Stimulated activated naive CD4-positive, alpha-beta T cell treated with Interleukin-2 at 50 U/mL for 16 hours (primary cell): ENCODE results near the gene ZNF81.
"Not testable (repeated sequence)": the region's sequence is repeated elsewhere in the genome, so short reads cannot be mapped to it uniquely, and the experiment has no call there.

Experiments
- DNase-seq: peaks from one replicate; lab custom pipeline; 2025; lab: John Stamatoyannopoulos, UW

The ZNF81 gene

DNA sequence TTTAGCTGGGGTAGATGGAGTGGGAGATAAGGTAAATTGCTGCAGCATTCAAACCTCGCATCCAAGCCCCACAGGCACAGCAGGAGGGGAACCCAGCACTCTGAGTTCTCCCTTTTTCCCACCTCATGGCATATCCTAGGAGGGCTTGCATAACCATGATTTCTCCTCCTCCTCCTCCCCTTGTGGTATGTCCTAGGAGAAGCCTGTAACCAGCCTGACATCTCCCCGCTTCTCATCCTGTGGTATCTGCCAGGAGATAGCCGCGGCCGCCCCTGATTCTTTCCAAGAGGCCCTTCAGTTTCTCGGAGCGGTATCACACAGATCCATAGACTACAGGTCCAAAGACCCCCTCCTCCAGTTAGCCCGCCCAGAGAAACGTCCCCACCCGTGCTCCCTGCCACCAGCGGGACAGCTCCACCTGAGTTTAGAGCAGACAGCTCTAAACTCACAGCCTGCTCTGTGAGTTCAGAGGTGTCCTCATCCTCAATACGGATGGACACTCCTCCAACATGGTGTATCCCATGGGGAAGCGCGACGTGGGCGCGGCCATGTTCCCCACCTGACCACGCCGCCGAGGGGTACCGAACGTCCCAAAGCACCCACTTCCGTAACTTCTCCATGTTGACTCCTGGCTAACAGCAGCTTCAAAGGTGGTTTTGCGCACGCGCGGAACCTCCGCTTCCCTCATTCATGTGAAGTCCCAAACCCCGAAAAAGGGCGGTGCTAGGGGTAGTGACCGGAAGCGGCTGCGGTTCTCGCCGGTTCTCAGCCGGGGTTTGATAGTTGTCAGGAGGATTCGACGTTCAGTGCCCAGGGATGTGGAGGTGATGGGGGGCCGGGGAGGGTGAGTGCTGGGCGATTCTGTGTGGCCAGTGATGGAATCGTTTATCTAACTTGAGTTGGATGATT is at the start of gene ZNF81:
ZNF81 (plus strand) TSS at position 739 of the 909 bp plus-strand sequence. CDS start 9,366 bp downstream, outside the sequence.
- DNase-seq, result peak; percentile 84

DNA sequence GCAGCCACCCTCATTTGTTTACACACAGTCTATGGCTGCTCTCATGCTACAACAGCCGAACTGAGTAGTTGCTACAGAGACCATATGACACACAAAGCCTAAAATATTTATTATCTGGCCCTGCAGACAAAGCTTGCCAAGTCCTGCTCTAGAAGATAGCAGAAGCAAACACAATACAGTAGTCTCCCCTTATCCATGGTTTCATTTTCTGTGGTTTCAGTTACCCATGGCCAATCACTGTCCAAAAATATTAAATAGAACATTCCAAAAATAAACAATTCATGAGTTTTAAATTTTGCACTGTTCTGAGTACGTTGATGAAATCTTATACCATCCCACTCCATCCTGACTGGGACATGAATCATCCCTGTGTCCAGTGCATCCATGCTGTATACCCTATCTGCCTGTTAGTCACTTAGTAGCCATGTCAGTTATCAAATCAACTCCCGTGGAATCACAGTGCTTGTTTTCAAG is 40.2 kb upstream of the ZNF81 start:
- DNase-seq, result no peak

DNA sequence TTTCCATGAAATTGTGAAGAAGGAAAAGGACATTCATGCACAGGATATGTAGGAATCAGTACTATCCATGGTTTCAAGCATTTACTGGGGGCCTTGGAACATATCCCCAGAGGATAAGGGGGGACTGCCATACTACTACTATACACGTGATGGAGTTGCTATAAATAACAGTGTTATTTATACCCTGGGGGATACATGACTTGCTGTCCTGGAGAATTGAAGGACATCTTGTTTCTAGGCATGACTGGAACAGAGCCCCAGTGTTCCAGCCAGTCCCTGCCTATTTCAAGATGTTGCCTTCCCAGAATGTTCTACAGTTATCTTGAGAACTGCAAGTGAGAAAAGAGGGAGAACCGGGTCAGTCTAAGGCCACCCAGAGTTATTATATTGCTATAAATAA is 39.6 kb upstream of the ZNF81 start:
- DNase-seq, result no peak

DNA sequence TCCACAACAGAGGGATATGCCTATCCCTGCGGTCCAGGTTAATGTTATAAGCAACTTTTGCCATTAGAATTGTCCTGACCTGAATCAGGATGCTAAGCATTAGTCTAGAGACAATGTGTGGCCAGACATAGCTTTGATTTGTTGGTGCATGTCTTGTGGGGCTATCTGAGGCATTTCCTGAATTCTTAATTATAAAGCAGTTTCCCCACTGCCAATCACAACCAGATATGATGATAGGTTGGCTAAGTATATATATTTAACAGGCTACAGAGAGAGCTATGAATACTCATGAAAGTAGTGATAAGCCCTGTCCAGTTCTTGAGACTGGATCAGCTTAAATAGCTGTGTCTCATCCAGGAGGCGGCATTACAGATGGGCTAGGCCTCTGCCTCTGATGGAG is 37.8 kb upstream of the ZNF81 start:
- DNase-seq, result no peak

DNA sequence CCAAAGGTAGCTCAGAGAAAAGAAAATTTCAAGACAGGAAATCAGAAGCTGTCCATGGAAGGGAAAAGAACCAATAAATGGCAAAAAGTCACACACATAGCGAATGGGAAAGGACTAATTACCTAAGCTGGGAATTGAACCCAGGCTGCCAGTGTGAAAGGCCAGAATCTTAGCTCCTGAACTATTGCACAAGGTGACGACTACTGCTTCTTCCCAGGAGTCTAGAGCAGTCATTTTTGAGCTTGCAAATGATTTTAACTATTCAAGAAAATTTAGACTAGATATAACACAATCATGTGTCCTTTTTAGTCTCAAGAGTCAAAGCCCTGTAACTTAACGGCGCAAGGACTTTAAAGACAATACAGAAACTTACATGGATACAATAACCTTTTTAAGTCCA is 34.1 kb upstream of the ZNF81 start:
- no peak for DNase-seq

DNA sequence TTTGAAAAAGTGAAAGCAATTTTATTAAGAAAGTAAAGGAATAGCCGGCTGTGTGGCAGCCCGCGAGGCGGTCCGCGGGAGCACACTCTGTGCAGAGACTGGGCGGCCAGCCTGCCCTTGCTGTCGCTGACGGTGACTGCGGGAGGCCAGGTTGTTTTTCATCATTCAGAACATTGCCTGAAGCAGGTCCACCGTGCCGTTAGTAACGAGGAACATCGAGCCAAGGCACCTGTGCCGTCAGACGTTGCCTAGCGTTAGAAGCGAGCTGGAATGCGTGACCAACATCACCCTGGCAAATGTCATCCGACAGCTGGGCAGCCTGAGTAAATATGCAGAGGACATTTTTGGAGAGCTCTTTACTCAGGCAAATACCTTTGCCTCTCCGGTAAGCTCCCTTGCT is 33.6 kb upstream of the ZNF81 start:
- not testable (repeated sequence) for DNase-seq

DNA sequence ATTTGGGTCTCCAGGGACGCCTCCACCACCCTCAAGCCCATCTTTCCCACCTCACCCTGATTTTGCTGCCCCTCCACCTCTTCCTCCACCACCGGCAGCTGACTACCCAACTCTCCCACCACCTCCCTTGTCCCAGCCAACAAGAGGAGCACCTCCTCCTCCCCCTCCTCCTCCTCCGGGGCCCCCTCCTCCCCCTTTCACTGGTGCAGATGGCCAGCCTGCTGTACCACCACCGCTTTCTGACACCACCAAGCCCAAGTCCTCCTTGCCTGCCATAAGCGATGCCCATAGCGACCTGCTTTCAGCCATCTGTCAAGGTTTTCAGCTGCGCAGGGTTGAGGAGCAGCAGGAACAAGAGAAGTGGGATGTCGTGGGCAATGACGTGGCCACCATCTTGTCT is 32.4 kb upstream of the ZNF81 start:
- no peak for DNase-seq

DNA sequence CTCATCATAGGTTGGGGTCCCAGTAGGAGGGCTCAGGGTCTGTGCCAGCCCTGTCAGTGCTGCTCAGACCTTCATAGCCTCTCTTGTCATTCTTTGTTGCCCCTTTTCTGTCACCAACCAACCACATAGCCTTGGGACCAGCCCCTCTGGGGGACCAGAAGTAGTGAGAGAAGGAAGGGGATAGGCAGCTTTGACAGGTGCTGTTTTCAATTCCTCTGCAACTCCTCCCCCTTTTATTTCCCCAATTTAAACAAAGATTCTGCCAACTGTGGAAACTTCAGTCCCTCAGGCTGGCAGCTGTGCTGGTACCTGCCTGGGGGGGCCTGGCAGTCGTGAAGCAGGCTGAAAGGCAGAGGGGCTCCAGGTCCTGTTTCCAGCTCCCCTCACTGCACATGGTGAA is 30.9 kb upstream of the ZNF81 start:
- not testable (repeated sequence) for DNase-seq

DNA sequence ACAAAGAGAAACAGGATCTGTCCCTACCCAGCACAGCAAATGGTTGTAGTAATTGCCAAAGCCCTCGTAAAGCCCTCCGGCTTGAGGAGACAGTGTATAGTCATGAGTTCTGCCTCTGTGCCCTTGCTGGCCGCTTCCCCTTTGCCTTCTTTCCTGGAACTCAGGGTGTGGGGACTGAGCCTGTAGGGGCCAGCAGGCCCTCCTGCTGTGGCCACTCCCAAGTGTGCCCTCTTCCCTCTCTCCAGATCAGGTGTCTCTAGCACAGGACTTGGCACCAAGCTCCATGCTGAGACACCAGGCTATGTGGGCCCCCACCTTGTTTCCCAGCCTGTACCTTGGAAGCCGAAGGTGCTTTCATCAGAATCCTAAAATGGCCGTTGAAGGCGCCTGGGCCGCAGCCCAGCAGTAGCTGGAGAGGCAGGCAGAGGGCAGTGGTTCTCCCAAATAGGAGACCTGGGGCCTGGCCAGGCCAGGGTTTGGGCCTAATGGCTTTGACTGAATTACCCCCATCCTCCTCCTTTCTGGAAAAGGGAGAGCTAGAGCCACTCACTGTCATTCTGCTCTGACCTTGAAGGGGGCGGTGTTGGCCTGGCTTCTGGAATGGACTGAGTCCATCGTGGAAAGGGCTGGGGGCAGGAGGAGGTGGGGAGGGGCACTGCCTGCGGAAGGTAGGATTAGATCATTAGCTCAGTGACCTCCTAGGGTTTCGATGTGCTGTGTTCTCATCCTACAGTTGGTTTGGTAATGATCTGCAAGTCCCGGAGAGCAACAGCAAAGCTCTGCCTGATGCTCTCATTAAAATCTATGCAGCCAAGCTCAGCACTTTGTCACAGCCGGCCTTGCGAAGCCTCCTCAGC is 30.1 kb upstream of the ZNF81 start:
- DNase-seq, result not testable (repeated sequence)

DNA sequence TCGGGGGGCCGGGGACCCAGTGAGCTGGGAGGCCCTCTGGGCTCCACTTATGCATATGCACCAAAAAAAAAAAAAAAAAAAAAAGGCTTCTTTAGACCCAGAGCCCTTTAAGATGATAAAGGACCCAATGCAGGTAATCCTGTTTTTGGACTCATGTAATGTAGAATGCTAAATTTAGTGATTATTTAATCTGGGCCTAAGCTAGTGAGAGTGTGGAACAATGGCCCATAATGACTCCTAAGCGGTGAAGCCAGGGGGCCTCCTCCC is 29.5 kb upstream of the ZNF81 start:
- not testable (repeated sequence) for DNase-seq

DNA sequence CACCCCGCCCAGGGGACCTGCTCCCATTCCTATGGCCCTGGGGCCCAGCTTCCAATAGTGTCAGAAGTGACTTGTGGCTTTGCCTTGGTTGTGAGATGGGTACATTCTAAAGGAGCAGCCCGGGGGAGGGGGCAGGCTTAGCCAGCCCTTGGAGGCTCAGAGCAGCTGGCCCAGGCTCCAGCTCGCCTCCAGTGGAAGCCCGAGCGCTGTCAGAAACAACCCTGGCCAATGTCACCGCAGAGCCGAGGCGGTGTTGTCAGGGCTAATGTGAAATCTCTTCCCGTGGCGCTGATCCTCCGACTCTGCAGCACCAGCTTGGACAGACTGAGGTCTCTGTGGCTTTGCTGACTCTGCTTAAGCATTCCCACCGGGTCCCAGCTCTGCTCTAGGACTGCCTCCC is 29.2 kb upstream of the ZNF81 start:
- DNase-seq, result no peak

DNA sequence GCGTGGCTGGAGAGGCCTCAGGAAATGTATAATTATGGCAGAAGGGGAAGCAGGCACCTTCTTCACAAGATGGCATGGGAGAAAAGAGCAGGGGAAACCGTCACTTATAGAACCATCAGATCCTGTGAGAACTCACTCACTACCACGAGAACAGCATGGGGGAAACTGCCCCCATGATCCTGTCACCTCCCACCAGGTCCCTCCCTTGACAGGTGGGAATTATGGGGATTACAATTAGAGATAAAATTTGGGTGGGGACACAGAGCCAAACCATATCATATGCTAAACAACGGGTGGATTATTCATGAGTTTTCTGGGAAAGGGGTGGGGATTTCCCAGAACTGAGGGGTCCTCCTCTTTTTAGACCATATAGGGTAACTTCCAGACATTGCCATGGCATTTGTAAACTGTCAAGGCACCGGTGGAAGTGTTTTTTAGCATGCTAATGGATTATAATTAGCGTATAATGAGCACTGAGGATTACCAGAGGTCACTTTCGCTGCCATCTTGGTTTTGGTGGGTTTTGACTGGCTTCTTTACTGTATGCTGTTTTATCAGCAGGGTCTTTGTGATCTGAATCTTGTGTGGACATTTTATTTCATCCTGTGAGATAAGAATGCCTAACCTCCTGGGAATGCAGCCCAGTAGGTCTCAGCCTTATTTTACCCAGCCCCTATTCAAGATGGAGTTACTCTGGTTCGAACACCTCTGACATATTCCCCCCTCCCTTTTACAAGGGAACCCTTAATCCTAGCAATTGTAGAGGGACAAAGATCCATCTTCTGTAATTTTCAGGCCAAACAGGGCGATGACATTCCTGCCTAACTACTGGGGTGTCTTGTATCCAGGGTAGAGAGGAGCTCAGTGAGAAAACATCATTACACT is 27.6 kb upstream of the ZNF81 start:
- no peak for DNase-seq

DNA sequence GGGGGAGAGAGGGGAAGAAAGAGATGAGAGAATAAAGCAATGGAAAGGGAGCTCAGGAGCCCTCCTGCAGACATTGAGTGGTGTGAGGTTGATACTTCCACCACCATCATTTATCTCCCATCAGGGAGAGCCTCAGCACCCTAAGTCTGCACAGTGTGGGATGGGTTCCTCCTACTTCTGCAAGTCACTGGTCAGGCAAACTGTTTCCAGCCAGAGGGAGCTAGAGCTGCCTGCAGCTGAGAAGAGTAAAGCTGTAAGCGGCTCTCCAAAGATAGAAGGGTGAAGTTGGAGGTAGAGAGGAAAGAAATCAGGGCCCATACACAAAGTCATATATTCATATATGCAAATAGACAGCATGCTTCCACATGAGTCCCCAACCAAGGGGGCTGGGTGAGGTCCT is 21.9 kb upstream of the ZNF81 start:
- no peak for DNase-seq

DNA sequence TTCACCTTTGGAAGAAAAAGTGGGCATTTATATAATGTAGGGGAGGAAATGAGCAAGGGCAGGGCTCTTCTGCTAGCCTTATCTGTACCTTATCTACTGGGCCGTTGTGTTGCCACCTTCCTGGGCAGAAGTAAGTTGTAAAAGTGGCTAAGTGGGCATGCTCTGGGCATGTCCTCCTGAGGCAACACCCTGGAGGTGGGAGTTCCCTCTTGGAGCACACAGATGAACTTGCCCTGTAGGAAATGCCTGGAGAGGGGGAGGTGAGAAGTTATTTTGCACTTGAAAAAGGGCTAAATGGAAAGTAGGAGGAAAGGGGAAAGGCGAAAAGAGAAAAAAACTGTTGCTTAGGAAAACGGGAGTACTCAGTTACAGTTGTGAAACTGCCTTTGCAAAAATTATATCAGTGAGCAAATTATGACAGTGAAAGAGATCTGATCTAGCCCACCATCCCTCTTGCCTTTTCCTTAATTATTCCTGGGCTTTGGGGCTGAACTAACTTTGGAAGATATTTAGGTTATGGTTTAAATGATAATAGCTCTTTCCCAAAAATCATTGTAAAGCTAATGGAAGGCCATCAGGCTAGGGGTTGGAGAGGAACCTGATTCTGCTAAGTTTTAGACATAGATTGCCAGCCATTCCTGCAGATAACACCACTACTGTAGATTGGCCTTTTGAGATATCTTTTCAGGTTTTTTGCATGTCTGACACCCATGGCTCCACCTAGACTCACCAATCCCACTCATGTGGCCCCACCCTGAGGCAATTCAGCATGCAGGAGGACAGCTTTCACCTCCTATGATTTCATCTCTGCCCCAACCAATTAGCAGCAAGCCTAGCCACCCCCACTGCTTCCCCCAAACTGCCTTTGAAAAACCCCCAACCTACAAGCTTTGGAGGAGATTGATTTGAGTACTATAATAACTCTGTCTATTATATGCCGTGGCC is 20.5 kb upstream of the ZNF81 start:
- DNase-seq, result no peak

DNA sequence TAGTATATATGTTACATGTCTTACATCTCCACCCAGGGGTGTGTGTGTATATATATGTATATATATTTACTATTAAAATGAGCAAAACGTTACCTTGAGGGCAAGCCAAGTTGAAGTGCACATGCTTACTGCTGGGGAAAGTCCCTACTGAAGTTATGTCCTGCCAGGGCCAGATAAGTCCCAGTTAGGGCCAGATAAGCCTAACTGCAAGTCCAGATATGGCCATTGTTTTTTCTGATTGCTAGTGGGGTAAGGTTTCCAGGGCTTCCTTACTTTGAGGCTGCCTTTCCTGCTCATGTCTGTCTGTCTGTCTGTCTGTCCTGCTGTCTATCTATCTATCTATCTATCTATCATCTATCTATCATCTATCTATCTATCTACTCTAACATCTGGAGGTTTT is 19.3 kb upstream of the ZNF81 start:
- DNase-seq, result no peak

DNA sequence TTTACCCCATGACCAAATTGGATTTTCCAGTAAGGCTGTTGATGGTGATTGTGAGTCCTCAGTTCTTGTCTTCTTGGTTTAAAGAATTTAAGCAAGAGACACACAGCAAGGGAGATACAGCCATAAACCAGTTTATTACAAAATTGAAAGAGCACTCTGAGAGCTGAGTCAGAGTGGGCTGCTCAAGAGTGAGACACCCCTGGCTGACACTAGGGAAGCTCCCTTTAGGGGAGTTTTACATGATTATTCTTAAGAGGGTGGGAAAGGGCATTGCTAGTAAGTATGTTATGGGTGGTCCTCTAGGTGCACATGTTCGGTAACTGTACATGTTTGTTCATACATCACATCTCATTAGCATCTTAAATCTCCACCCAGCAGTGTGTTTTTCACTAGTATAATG is 18.8 kb upstream of the ZNF81 start:
- no peak for DNase-seq

DNA sequence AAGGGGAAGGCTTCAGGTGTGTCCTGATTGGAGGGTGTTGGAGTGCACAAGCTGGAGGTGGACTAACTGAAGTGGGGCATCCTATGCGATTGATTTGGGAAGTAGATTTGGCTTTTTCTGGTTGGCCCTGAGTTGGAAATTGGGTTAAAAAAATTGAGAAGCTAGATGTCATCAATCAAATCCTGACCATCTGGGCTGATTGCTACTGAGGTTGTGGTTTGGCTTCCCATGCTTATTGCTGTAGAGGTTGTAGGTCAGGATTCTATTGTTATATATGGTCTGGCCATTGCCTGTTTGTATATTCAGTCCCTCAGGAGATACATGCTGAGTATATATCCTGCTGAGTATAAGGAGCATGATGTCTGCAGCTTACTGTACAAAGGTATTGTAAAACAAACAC is 7.7 kb upstream of the ZNF81 start:
- no peak for DNase-seq

DNA sequence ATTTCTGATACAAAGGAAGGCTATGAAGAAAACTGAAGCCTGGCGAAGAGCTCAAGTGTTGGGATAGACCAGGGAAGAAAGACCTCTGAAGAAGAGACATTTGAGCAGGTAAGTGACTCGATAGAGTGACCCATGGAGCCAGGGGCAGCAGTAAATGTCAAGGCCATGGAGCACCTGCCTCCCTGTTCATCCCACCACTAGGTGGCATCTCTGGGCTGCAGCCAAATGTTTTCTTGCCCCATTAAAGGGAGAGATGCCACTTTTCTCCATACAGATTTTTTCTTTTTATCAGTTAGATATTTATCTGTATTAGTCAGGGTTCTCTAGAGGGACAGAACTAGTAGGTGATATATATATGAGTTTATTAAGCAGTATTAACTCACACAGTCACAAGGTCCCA is 4.9 kb upstream of the ZNF81 start:
- peak; percentile 35 for DNase-seq

DNA sequence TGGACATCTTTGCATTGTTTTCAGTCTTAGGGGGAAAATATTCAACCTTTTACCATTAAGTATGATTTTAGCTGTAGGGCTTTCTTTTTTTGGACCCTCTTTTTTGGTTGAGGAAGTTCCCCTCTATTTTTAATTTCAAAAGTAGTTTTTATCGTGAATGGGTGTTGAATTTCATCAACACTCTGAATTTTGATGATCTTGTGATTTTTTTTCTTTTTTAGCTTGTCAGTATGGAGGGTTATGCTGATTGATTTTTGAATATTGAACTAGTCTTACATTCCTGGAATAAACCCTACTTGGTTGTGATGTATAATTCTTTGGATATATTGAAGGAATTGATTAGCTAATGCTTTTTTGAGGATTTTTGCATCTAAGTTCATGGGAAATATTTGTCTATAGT is 1.7 kb downstream of the ZNF81 start:
- no peak for DNase-seq

DNA sequence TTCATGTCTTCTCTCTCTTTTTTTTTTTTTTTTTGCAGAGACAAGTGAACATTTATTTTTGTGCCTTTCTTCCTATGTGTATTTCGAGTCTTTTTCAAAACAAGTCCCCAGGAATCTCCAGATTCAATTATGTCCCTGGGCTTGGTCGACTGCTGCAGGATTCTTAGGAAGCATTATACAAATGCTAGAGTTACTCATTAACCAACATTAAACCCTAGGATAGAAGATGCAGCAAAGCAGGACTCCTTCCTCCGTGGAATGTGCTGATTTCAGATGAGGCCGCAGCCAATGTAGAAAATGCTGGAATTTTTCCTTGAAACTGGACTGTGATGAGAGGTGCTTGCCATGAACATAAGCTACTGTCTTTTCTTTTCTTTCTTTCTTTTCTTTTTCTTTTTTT is 3.4 kb downstream of the ZNF81 start:
- DNase-seq, result no peak

DNA sequence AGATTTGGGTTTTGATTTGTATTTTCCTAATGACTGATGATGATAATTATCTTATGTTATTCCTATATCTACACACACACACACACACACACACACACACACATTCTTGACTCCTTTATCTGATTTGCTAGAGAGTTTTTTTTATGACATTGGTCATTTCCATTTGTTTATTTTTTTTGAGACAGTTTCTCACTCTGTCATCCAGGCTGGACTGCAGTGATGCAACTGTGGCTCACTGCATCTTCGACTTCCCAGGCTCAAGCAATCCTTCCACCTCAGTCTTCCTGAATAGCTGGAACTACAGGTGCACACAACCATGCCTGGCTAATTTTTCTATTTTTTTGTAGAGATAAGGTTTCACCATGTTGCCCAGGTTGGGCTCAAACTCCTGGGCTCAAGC is 6.7 kb downstream of the ZNF81 start:
- no peak for DNase-seq
